Prostate gland (tissue), 2 donors: ENCODE measurements around the gene MAGI2.

ENCODE experiments used
- POLR2A ChIP-seq: fragments of 450-650 bp; IDR thresholded peaks from one replicate; pipeline ENCODE4 v1.6.1; 2016; ENCODE audit warnings: antibody characterized with exemption, mild to moderate bottlenecking
- POLR2AphosphoS5 ChIP-seq: sonication (generic); formaldehyde crosslinking; IDR thresholded peaks from one replicate; pipeline ENCODE4 v1.6.1; 2017; ENCODE audit warnings: antibody characterized with exemption
- TF ChIP-seq, protein P1 (sequence below), 4 experiments: fragments of 200-600 bp in 2 of 4; fragments of 450-650 bp in 2 of 4; sonication (generic) in 2 of 4; IDR thresholded peaks; 1 replicate in 3 of 4; 2 replicates in 1 of 4; pipeline ENCODE4 v1.5.1; 2016 to 2019; ENCODE audit warnings: antibody characterized with exemption in 4 of 4, mild to moderate bottlenecking in 2 of 4, moderate library complexity in 2 of 4

DNA sequence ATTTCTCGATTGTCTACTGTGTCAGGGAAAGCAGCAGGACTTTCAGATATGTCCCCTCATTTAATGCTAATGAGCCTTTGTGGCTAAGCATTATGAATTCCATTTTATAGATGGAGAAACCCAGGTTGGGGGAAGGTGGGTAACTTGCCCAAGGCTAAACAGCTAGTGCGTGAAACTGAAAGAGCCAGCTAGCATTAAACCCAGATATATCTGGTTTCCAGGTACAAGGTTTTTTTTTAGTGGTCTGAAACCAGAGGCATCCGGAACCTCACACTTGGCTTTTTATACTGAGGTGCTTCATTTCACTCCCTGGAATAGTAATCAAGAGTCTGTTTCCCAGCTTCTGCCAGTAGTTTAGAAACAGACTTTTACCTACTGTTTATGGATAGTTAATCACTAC lies 960.1 kb downstream of the MAGI2 start:
- TF ChIP-seq, protein P1, sequence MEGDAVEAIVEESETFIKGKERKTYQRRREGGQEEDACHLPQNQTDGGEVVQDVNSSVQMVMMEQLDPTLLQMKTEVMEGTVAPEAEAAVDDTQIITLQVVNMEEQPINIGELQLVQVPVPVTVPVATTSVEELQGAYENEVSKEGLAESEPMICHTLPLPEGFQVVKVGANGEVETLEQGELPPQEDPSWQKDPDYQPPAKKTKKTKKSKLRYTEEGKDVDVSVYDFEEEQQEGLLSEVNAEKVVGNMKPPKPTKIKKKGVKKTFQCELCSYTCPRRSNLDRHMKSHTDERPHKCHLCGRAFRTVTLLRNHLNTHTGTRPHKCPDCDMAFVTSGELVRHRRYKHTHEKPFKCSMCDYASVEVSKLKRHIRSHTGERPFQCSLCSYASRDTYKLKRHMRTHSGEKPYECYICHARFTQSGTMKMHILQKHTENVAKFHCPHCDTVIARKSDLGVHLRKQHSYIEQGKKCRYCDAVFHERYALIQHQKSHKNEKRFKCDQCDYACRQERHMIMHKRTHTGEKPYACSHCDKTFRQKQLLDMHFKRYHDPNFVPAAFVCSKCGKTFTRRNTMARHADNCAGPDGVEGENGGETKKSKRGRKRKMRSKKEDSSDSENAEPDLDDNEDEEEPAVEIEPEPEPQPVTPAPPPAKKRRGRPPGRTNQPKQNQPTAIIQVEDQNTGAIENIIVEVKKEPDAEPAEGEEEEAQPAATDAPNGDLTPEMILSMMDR (IDR thresholded peaks at IDR 0.05) = no peak
- no peak for TF ChIP-seq POLR2AphosphoS5
- no peak for TF ChIP-seq POLR2A
